Endothelial cell of umbilical vein (primary cell): ENCODE results near the gene SLC7A7. TPM values are rescaled to one million over a fixed set of nuclear protein-coding genes. Genes with fewer than 3 reads are reported as not detected.

Experiments
- BruUV-seq: library from RNA; stranded (reverse); fragments of 400-500 nt; replicated peaks from 2 replicates; lab custom pipeline; 2021; lab: Mats Ljungman, UMichigan
- CTCF ChIA-PET: fragments of 300-600, 350-600 bp; sonication (Branson Sonifier 250); formaldehyde crosslinking; loops from one replicate; lab custom pipeline; 2021; ENCODE audit warnings: antibody characterized with exemption, inconsistent platforms; lab: Charles Lee
- POLR2A ChIA-PET: fragments of 300-600, 350-600 bp; sonication (Branson Sonifier 250); formaldehyde crosslinking; loops from one replicate; lab custom pipeline; 2021; ENCODE audit warnings: antibody characterized with exemption, inconsistent platforms; lab: Charles Lee
- DNase-seq: peaks from one replicate; pipeline ENCODE4 v3.0.0-alpha.2; 2011; ENCODE audit warnings: low read depth, low spot score
- FAIRE-seq: peaks from 2 replicates; lab custom pipeline; 2011; peaks lifted over from hg19 to GRCh38; lab: Jason Lieb, UNC
- H2AFZ ChIP-seq: 2 replicates; pipeline ENCODE4 v1.6.0; 2012; ENCODE audit warnings: low read depth, low read length, control low read depth, inconsistent platforms
- H3K27ac ChIP-seq: 2 replicates; pipeline ENCODE4 v1.5.1; 2011; ENCODE audit warnings: low read depth, mild to moderate bottlenecking, control low read depth, low read length, moderate library complexity; ENCODE audit not compliant: insufficient read depth
- H3K27me3 ChIP-seq, 2 experiments: 2 replicates each; pipeline versions ENCODE4 v1.6.0 to v1.6.1; 2011; ENCODE audit warnings: low read length in 2 of 2, mixed read lengths in 1 of 2; ENCODE audit not compliant: control insufficient read depth in 2 of 2, insufficient read depth in 2 of 2
- H3K36me3 ChIP-seq, 2 experiments: 2 replicates in 1 of 2; 3 replicates in 1 of 2; pipeline ENCODE4 v1.5.1; 2011; ENCODE audit warnings: low read length in 2 of 2, mild to moderate bottlenecking in 1 of 2, moderate library complexity in 1 of 2; ENCODE audit not compliant: control insufficient read depth in 2 of 2, insufficient read depth in 2 of 2; ENCODE audit errors: extremely low read depth in 1 of 2
- H3K4me1 ChIP-seq: 3 replicates; pipeline ENCODE4 v1.5.1; 2011; ENCODE audit warnings: mild to moderate bottlenecking, low read length; ENCODE audit not compliant: control insufficient read depth, insufficient read depth; ENCODE audit errors: extremely low read depth
- H3K4me2 ChIP-seq: 2 replicates; pipeline ENCODE4 v1.6.1; 2011; ENCODE audit warnings: low read length, control low read depth, mixed read lengths; ENCODE audit not compliant: insufficient read depth
- H3K4me3 ChIP-seq, 3 experiments: fragments of 200-600 bp in 1 of 3; sonication (generic), shearing (Covaris generic) in 1 of 3; replicated peaks in 1 of 3; 2 replicates each; pipeline ENCODE4 v1.5.1; 2011 to 2016; ENCODE audit warnings: control low read depth in 3 of 3, low read length in 3 of 3, mild to moderate bottlenecking in 2 of 3, inconsistent platforms in 1 of 3, low read depth in 1 of 3, moderate library complexity in 1 of 3; ENCODE audit not compliant: insufficient read depth in 1 of 3
- H3K79me2 ChIP-seq: 2 replicates; pipeline ENCODE4 v1.6.0; 2012; ENCODE audit warnings: low read length, inconsistent platforms; ENCODE audit not compliant: control insufficient read depth, insufficient read depth
- H3K9ac ChIP-seq: replicated peaks from 2 replicates; pipeline ENCODE3; 2011; ENCODE audit warnings: low read length, control low read depth; ENCODE audit not compliant: insufficient read depth; ENCODE audit errors: extremely low read depth
- H3K9me1 ChIP-seq: replicated peaks from 3 replicates; pipeline ENCODE4 v1.6.0; 2011; ENCODE audit warnings: mild to moderate bottlenecking, low read length; ENCODE audit not compliant: control insufficient read depth, insufficient read depth; ENCODE audit errors: extremely low read depth
- H3K9me3 ChIP-seq: replicated peaks from 2 replicates; pipeline ENCODE4 v1.5.1; 2012; ENCODE audit warnings: low read length, inconsistent platforms; ENCODE audit not compliant: control insufficient read depth, insufficient read depth
- H4K20me1 ChIP-seq: replicated peaks from 2 replicates; pipeline ENCODE3; 2011; ENCODE audit warnings: mild to moderate bottlenecking, low read length; ENCODE audit not compliant: control insufficient read depth, insufficient read depth; ENCODE audit errors: extremely low read depth
- CTCF ChIP-seq, 2 donors: IDR thresholded peaks; 1 replicate in 1 of 2; 2 replicates in 1 of 2; pipeline ENCODE4 v1.5.1; 2011; ENCODE audit warnings: low read length in 2 of 2, mild to moderate bottlenecking in 2 of 2, moderate library complexity in 2 of 2, control low read depth in 1 of 2, inconsistent platforms in 1 of 2, low read depth in 1 of 2; ENCODE audit not compliant: insufficient read depth in 1 of 2; ENCODE audit errors: extremely low read depth in 1 of 2
- EZH2 ChIP-seq: IDR thresholded peaks from 2 replicates; pipeline ENCODE4 v1.6.1; 2012; ENCODE audit warnings: borderline replicate concordance, low read depth, mild to moderate bottlenecking, moderate library complexity, low read length, inconsistent platforms; ENCODE audit not compliant: severe bottlenecking
- FOS ChIP-seq: IDR thresholded peaks from 2 replicates; pipeline ENCODE4 v1.6.1; 2011; ENCODE audit warnings: mild to moderate bottlenecking, low read length, moderate library complexity, borderline replicate concordance; ENCODE audit not compliant: insufficient read depth
- GATA2 ChIP-seq: IDR thresholded peaks from 2 replicates; pipeline ENCODE4 v1.7.0; 2011; ENCODE audit warnings: low read depth, mild to moderate bottlenecking, moderate library complexity, mixed read lengths, low read length; ENCODE audit not compliant: insufficient read length, insufficient read depth
- JUN ChIP-seq: IDR thresholded peaks from 2 replicates; pipeline ENCODE4 v1.6.1; 2011; ENCODE audit warnings: borderline replicate concordance, low read depth; ENCODE audit not compliant: insufficient read length, insufficient read depth
- MAX ChIP-seq: IDR thresholded peaks from 2 replicates; pipeline ENCODE4 v1.6.1; 2011; ENCODE audit not compliant: insufficient read depth, insufficient read length
- MYC ChIP-seq: IDR thresholded peaks from one replicate; pipeline ENCODE4 v1.6.1; 2011; ENCODE audit warnings: mild to moderate bottlenecking, low read depth, low read length
- POLR2A ChIP-seq: IDR thresholded peaks from 2 replicates; pipeline ENCODE4 v1.6.1; 2012; ENCODE audit warnings: low read depth, mild to moderate bottlenecking, control low read depth, low read length
- dilution Hi-C: fragments of 300-500 bp; cut with MboI; formaldehyde crosslinking; loops from one replicate; pipeline ENCODE4 v1.15.0; 2019; ENCODE audit warnings: low sequenced_read_pairs; ENCODE audit not compliant: extremely low pct_ligation_motif_present
- intact Hi-C: fragments of 100-400 bp; cut with micrococcal nuclease; formaldehyde crosslinking; loops from one replicate; pipeline ENCODE4 v1.10.0; 2022
- polyA plus RNA-seq, 4 experiments: library from polyadenylated mRNA; depleted of rRNA in 3 of 4; stranded (reverse) in 3 of 4; unstranded in 1 of 4; fragments of >200 nt; gene quantifications; 2 replicates each; pipeline versions ENCODE4 v1.2.1 to v1.2.3, GENCODE V29; 2011 to 2012; ENCODE audit warnings: missing spikeins in 1 of 4
- total RNA-seq: library from RNA; stranded (reverse); gene quantifications from 2 replicates; pipeline ENCODE4 v1.2.3, GENCODE V29; 2021

The SLC7A7 gene
- total and polyA plus RNA-seq, 2 donors (not counting 3 experiments of a cell fraction or from before 2014, with no cell fraction given): 22.5 to 94.0 TPM

GRCh38 chr14:22830443-22831010 is 15.3 kb upstream of the SLC7A7 start:
- Histone ChIP-seq H3K27me3 (no peaks in the 10 kb centered on the region), H3K4me1 (peaks cover 24% of the 10 kb centered on the region), H3K27ac (peak overlapping the region; percentile 92), H3K9me3 (no peaks in the 10 kb centered on the region), H3K9ac (peak overlapping the region; percentile 98), H2AFZ (no peak overlapping the region), H3K36me3 (peaks cover 0 to 6% of the 10 kb centered on the region in 2 experiments), H3K9me1 (no peaks in the 10 kb centered on the region), H3K4me3 (peak overlapping the region; percentile 68 to 98 (median 97)), H3K4me2 (peak overlapping the region; percentile 95), H3K79me2 (peaks cover 22% of the 10 kb centered on the region), H4K20me1 (no peaks in the 10 kb centered on the region)
- no TSS peak for BruUV-seq
- no peak for DNase-seq
- no peak for TF ChIP-seq FOS
- no peak for TF ChIP-seq JUN
- no peak for TF ChIP-seq EZH2
- TF ChIP-seq MYC: no peak
- TF ChIP-seq CTCF (IDR thresholded peaks at IDR 0.05; ENCODE audit: extremely low read depth in 1 of 2, insufficient read depth in 1 of 2, low read depth in 1 of 2, low read length in 2 of 2): no peak
- TF ChIP-seq POLR2A: no peak
- no peak for TF ChIP-seq MAX
- no peak for TF ChIP-seq GATA2
- FAIRE-seq: no peak
- intact Hi-C loops: no loop called here
- ChIA-PET POLR2A (interaction anchor here (0.8 kb wide), 2 partner anchors 18 to 47 kb away, joined by 3 to 6 read pairs; no protein-coding TSS in a partner anchor), CTCF (interaction anchor here (0.8 to 12.5 kb wide), 6 partner anchors 9 to 260 kb away, joined by 3 to 214 read pairs (median 4); no protein-coding TSS in a partner anchor)
- dilution Hi-C loops: no loop called here
